Measurements from ENCODE around the gene KRT17.
"Not testable (repeated sequence)": the region's sequence is repeated elsewhere in the genome, so short reads cannot be mapped to it uniquely, and the experiment has no call there.

DNA sequence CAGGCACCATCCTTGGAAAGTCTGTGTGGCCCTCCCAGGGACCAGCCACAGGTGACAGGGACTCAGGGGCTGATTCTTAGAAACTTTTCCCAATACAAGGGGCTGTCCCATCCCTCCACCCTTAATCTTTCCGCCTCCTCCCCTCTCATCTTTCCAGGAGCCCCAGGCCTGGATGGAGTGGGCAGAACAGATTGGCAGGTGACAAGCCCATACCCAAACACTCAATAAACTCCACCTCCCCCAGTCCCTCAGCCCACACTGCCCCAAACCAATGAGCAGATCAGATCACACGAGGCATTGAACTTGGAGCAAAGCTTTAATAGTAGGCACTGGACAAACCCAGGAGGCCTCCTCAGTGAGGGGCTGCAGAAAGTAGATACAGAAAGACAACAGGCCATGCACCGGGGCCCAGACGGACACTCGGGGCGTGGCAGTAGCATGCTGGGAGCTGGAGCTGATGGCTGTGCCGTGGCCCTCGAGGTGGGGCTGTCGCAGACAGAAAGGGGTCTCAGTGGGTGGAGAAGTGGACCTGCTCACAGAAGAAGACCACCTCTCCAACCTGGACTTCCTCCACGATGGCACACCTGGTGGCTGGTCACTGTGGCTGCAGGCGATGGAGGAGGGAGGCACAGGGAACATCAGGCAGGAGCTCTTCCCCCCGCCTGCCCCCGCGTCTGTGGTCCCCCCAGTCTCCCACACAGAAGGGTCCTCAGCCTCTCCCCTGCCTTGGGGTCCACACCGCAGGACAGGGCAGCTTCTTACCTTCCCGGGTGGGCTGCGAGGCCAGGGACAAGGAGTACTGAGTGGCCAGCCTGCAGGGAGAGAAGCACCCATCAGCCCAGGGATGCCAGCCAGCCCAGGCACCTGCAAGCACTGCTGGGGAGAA, 1.9 kb upstream of the KRT17 start:
- TF ChIP-seq POLR2AphosphoS5, POLR2A (IDR thresholded peaks at IDR 0.05): not testable (repeated sequence)
